ENCODE results near the gene CRYGN. TPM values are rescaled to one million over a fixed set of nuclear protein-coding genes. Genes with fewer than 3 reads are reported as not detected.
A peak's percentile ranks its signal among the peaks of the same experiment; 100 is the strongest.

Gene CRYGN
- total and polyA plus RNA-seq, 2 experiments from 2014 or later: 0.24 TPM; not detected in 1

DNA sequence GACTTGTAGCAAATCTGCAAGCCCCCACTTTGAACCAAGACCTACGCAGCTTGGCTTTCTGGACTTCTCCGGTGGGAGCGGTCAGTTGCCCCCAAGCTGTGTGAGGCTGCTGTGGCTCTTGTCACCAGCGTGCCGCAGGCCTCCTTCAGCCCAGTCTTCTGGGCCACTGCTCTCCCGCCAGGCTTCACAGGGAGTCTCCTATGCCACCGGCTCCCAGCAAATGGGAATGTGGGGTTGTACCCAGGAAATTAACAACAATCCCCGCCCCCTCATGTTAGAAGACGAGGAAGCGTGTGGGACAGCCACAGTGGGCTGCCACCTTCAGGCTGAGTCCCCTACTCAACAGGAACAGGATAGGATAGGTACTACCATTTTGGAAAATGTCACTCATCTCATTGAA lies 34.4 kb downstream of the CRYGN start:
- Histone ChIP-seq H3K4me3 (no peak overlapping the region), H3K9me2 (replicated peaks; ENCODE audit: insufficient read depth) (no peaks in the 10 kb centered on the region), H3K9me3 (ENCODE audit: low read depth) (no peaks in the 10 kb centered on the region), H3K4me2 (no peak overlapping the region), H3K27ac (no peak overlapping the region), H4K20me1 (ENCODE audit: insufficient read depth, poor library complexity, severe bottlenecking) (no peaks in the 10 kb centered on the region), H3K4me1 (ENCODE audit: insufficient read depth) (peaks cover 30% of the 10 kb centered on the region), H2AFZ (no peak overlapping the region), H3K27me3 (peaks cover 20% of the 10 kb centered on the region), H3K36me3 (replicated peaks; ENCODE audit: insufficient read depth, low read depth) (no peaks in the 10 kb centered on the region), H3K79me2 (peaks cover 11% of the 10 kb centered on the region)
- 95% methylated on average over 10 of the region's 10 CpGs for WGBS (ENCODE audit: low lambda C conversion rate, missing lambda C conversion rate)
- DNase-seq (ENCODE audit: low spot score): no peak
- TF ChIP-seq, protein P1, sequence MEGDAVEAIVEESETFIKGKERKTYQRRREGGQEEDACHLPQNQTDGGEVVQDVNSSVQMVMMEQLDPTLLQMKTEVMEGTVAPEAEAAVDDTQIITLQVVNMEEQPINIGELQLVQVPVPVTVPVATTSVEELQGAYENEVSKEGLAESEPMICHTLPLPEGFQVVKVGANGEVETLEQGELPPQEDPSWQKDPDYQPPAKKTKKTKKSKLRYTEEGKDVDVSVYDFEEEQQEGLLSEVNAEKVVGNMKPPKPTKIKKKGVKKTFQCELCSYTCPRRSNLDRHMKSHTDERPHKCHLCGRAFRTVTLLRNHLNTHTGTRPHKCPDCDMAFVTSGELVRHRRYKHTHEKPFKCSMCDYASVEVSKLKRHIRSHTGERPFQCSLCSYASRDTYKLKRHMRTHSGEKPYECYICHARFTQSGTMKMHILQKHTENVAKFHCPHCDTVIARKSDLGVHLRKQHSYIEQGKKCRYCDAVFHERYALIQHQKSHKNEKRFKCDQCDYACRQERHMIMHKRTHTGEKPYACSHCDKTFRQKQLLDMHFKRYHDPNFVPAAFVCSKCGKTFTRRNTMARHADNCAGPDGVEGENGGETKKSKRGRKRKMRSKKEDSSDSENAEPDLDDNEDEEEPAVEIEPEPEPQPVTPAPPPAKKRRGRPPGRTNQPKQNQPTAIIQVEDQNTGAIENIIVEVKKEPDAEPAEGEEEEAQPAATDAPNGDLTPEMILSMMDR (IDR thresholded peaks at IDR 0.05; ENCODE audit: poor library complexity): no peak
- TF ChIP-seq EZH2phosphoT487 (IDR thresholded peaks at IDR 0.05; ENCODE audit: low read depth, severe bottlenecking, unreplicated experiment): no peak
- TF ChIP-seq EZH2 (IDR thresholded peaks at IDR 0.05; ENCODE audit: borderline replicate concordance): no peak

DNA sequence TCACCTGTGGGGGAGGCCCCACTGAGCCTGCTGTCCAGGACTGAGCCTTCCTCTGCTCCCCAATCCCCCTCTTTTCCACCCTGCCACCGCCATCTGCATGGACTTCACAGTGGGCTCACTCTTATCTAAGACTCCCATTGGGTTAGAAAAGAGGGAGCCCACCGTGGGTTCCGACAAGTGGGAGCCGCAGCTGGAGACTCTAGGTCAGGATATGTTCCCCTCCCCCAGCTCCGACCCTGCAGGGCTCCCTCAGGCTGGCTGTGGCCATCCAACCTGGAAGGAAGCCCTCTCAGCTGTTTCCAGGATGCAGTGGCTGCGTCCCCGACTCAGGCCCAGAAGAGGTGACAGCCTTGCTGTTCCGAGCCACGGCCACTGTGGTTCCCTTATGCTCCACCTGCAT lies 34.9 kb downstream of the CRYGN start:
- TF ChIP-seq EZH2phosphoT487 (IDR thresholded peaks at IDR 0.05; ENCODE audit: low read depth, severe bottlenecking, unreplicated experiment): no peak
- TF ChIP-seq, protein P1 (IDR thresholded peaks at IDR 0.05; ENCODE audit: poor library complexity): no peak
- no peak for TF ChIP-seq EZH2 (IDR thresholded peaks at IDR 0.05; ENCODE audit: borderline replicate concordance)
- Histone ChIP-seq H3K4me1 (ENCODE audit: insufficient read depth) (peaks cover 30% of the 10 kb centered on the region), H3K4me3 (no peak overlapping the region), H3K27ac (peak overlapping the region; percentile 26), H4K20me1 (ENCODE audit: insufficient read depth, poor library complexity, severe bottlenecking) (no peaks in the 10 kb centered on the region), H3K4me2 (peak overlapping the region; percentile 37), H3K9me2 (replicated peaks; ENCODE audit: insufficient read depth) (no peaks in the 10 kb centered on the region), H3K9me3 (ENCODE audit: low read depth) (no peaks in the 10 kb centered on the region), H3K79me2 (peaks cover 11% of the 10 kb centered on the region), H2AFZ (no peak overlapping the region), H3K36me3 (replicated peaks; ENCODE audit: insufficient read depth, low read depth) (no peaks in the 10 kb centered on the region), H3K27me3 (peaks cover 15% of the 10 kb centered on the region)
- no peak for DNase-seq (ENCODE audit: low spot score)
- 88% methylated on average over 9 of the region's 9 CpGs for WGBS (ENCODE audit: low lambda C conversion rate, missing lambda C conversion rate)

DNA sequence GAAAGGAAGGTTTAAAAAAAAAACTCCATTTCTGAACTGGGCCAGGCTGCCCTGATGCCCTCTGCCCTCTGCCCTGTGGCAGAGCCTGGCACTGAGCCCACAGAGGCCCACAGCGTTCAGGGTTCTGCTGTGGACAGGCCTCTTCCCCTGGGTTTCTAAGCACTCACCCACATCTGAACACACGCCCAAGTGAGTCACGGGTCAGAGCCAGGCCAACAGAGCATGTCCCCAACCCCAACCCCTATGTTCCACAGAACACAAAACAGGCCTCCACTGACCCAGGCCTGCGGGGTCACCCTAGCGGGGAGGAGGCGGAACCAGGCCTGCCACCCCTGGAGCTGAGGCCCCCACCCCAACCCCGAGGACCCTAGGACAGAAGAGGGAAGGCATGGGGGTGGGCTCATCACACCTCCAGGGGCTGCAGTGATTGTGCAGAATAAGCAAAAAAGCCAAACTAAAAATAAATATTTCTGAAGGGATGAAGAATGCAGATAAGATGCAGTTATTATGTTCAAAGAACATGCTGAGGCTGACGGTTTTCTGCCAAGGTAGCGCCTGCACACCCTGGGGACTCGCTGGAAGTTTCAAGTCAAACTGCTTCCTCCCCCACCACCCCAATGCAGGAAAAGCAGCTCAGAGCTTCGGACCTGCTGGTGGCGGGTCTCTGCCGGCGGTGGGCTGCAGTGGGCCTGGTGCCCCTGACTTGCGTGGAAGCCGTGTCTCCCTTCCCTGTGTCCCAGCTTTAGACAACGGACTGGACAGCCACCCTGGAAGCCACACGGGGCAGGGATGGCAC lies 35.5 kb downstream of the CRYGN start:
- H4K20me1 ChIP-seq (ENCODE audit: insufficient read depth, poor library complexity, severe bottlenecking): no peaks in the 10 kb centered on the region
- peak overlapping the region; percentile 37 for H3K4me2 ChIP-seq
- peak overlapping the region; percentile 26 for H3K27ac ChIP-seq
- peaks cover 30% of the 10 kb centered on the region for H3K4me1 ChIP-seq (ENCODE audit: insufficient read depth)
- DNase-seq (ENCODE audit: low spot score): peak; percentile 38
- no peak overlapping the region for H3K4me3 ChIP-seq
- no peaks in the 10 kb centered on the region for H3K36me3 ChIP-seq (replicated peaks; ENCODE audit: insufficient read depth, low read depth)
- H2AFZ ChIP-seq: no peak overlapping the region
- TF ChIP-seq, protein P1 (IDR thresholded peaks at IDR 0.05; ENCODE audit: poor library complexity): no peak
- TF ChIP-seq EZH2 (IDR thresholded peaks at IDR 0.05; ENCODE audit: borderline replicate concordance): no peak
- TF ChIP-seq EZH2phosphoT487 (IDR thresholded peaks at IDR 0.05; ENCODE audit: low read depth, severe bottlenecking, unreplicated experiment): no peak
- peaks cover 8% of the 10 kb centered on the region for H3K79me2 ChIP-seq
- H3K27me3 ChIP-seq: peaks cover 10% of the 10 kb centered on the region
- no peaks in the 10 kb centered on the region for H3K9me3 ChIP-seq (ENCODE audit: low read depth)
- H3K9me2 ChIP-seq (replicated peaks; ENCODE audit: insufficient read depth): no peaks in the 10 kb centered on the region
- 61% methylated on average over 17 of the region's 18 CpGs for WGBS (ENCODE audit: low lambda C conversion rate, missing lambda C conversion rate)

Data from hepatocyte (in vitro differentiated cells).